Panc1 (cell line): ENCODE results near the gene NTRK3.

Experiments
- POLR2AphosphoS5 ChIP-seq: IDR thresholded peaks from 2 replicates; pipeline ENCODE4 v1.6.1; 2012; ENCODE audit warnings: mild to moderate bottlenecking, low read depth, low read length, moderate library complexity
- SIN3A ChIP-seq: IDR thresholded peaks from 2 replicates; pipeline ENCODE4 v1.6.1; 2012; ENCODE audit warnings: low read depth, mild to moderate bottlenecking, low read length, moderate library complexity, borderline replicate concordance; ENCODE audit not compliant: insufficient read depth
- TCF7L2 ChIP-seq: IDR thresholded peaks from 2 replicates; pipeline ENCODE4 v1.6.1; 2011; ENCODE audit warnings: mild to moderate bottlenecking, low read depth, low read length, inconsistent platforms
- TF ChIP-seq, protein P1 (sequence below): fragments of 450-650 bp; IDR thresholded peaks from 2 replicates; pipeline ENCODE4 v1.5.1; 2017; ENCODE audit warnings: mild to moderate bottlenecking

DNA sequence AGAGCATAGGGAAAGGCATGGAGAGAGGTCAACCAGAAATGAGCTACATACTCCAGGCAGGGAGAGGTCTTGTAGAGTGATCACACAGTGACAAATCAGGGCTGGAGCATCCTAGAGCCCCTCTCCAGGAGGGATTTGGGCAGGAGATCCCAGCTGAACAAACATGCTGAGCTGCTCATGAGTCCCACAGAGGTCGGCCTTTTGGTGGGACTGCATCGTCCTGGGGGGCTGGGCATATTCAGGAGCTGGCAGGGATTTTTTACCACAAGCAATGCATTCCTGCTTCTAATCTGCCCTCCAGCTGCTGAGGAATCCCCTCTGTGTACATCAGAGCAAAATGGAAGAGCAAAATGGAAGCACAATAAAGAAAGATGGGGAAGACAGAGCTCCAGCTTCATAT lies 94.9 kb downstream of the NTRK3 start:
- TF ChIP-seq, protein P1, sequence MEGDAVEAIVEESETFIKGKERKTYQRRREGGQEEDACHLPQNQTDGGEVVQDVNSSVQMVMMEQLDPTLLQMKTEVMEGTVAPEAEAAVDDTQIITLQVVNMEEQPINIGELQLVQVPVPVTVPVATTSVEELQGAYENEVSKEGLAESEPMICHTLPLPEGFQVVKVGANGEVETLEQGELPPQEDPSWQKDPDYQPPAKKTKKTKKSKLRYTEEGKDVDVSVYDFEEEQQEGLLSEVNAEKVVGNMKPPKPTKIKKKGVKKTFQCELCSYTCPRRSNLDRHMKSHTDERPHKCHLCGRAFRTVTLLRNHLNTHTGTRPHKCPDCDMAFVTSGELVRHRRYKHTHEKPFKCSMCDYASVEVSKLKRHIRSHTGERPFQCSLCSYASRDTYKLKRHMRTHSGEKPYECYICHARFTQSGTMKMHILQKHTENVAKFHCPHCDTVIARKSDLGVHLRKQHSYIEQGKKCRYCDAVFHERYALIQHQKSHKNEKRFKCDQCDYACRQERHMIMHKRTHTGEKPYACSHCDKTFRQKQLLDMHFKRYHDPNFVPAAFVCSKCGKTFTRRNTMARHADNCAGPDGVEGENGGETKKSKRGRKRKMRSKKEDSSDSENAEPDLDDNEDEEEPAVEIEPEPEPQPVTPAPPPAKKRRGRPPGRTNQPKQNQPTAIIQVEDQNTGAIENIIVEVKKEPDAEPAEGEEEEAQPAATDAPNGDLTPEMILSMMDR: no peak
- TF ChIP-seq POLR2AphosphoS5 (no peak), TCF7L2 (no peak), SIN3A (no peak)
